IMR-90 (cell line): ENCODE measurements around the gene RIPPLY3. TPM values are rescaled to one million over a fixed set of nuclear protein-coding genes. Genes with fewer than 3 reads are reported as not detected.

Source experiments
- ATAC-seq: fragments of 200-7000 bp; cut with Tn5 transposase; 2 replicates; pipeline ENCODE4 v1.9.1; 2020; ENCODE audit warnings: low read depth, mild to moderate bottlenecking, moderate library complexity
- BruUV-seq: library from RNA; stranded (reverse); fragments of 400-500 nt; replicated peaks from 2 replicates; lab custom pipeline; 2021; lab: Mats Ljungman, UMichigan
- CTCF ChIA-PET: fragments of 300-600 bp; formaldehyde crosslinking; extraction: SDS; loops from one replicate; lab custom pipeline; 2021; ENCODE audit warnings: antibody characterized with exemption; lab: Yijun Ruan, JAX
- POLR2A ChIA-PET: fragments of 300-600 bp; sonication (Branson Sonifier 250); formaldehyde crosslinking; loops from one replicate; lab custom pipeline; 2022; ENCODE audit warnings: antibody characterized with exemption; ENCODE audit not compliant: unreplicated experiment; lab: Charles Lee
- DNase-seq: peaks from one replicate; pipeline ENCODE4 v3.0.0; 2013
- H2AFZ ChIP-seq: replicated peaks from 2 replicates; pipeline ENCODE3; 2013; ENCODE audit warnings: low read length, mild to moderate bottlenecking; ENCODE audit not compliant: poor library complexity
- H2AK5ac ChIP-seq: 2 replicates; pipeline ENCODE4 v1.6.1; 2013; ENCODE audit warnings: low read depth, low read length, inconsistent platforms
- H2AK9ac ChIP-seq: replicated peaks from 2 replicates; pipeline ENCODE3; 2013; ENCODE audit warnings: mild to moderate bottlenecking, low read depth, low read length, moderate library complexity; ENCODE audit not compliant: poor library complexity
- H2BK120ac ChIP-seq: 2 replicates; pipeline ENCODE4 v1.6.1; 2013; ENCODE audit warnings: low read depth, low read length, inconsistent platforms
- H2BK15ac ChIP-seq: 3 replicates; pipeline ENCODE4 v1.6.1; 2013; ENCODE audit warnings: low read depth, low read length, inconsistent platforms
- H2BK20ac ChIP-seq: 2 replicates; pipeline ENCODE4 v1.6.1; 2013; ENCODE audit warnings: low read depth, mild to moderate bottlenecking, inconsistent platforms, low read length, moderate library complexity
- H2BK5ac ChIP-seq: 2 replicates; pipeline ENCODE4 v1.6.1; 2013; ENCODE audit warnings: mild to moderate bottlenecking, low read depth, low read length, inconsistent platforms; ENCODE audit not compliant: poor library complexity, severe bottlenecking
- H3K14ac ChIP-seq: replicated peaks from 2 replicates; pipeline ENCODE4 v1.6.1; 2013; ENCODE audit warnings: low read depth, low read length, inconsistent platforms
- H3K18ac ChIP-seq: 2 replicates; pipeline ENCODE4 v1.6.1; 2013; ENCODE audit warnings: low read depth, low read length, control low read depth
- H3K23ac ChIP-seq: 2 replicates; pipeline ENCODE4 v1.6.1; 2013; ENCODE audit warnings: low read depth, low read length, inconsistent platforms
- H3K27ac ChIP-seq: 2 replicates; pipeline ENCODE4 v1.5.1; 2013; ENCODE audit warnings: mild to moderate bottlenecking, control low read depth, low read length; ENCODE audit not compliant: insufficient read depth
- H3K27me3 ChIP-seq: 2 replicates; pipeline ENCODE4 v1.6.1; 2013; ENCODE audit warnings: low read length; ENCODE audit not compliant: control insufficient read depth, insufficient read depth
- H3K36me3 ChIP-seq: 2 replicates; pipeline ENCODE4 v1.6.1; 2013; ENCODE audit warnings: low read length, mixed read lengths; ENCODE audit not compliant: control insufficient read depth, insufficient read depth
- H3K4ac ChIP-seq: 2 replicates; pipeline ENCODE4 v1.6.1; 2013; ENCODE audit warnings: low read depth, low read length, inconsistent platforms
- H3K4me1 ChIP-seq: 2 replicates; pipeline ENCODE4 v1.6.1; 2013; ENCODE audit warnings: low read length, mixed read lengths; ENCODE audit not compliant: control insufficient read depth, insufficient read depth
- H3K4me2 ChIP-seq: 2 replicates; pipeline ENCODE4 v1.6.1; 2013; ENCODE audit warnings: low read depth, mild to moderate bottlenecking, control low read depth, low read length, moderate library complexity
- H3K4me3 ChIP-seq: 2 replicates; pipeline ENCODE4 v1.5.1; 2013; ENCODE audit warnings: low read depth, mild to moderate bottlenecking, control low read depth, low read length, moderate library complexity; ENCODE audit not compliant: insufficient read depth
- H3K56ac ChIP-seq: 2 replicates; pipeline ENCODE4 v1.6.1; 2013; ENCODE audit warnings: low read length, inconsistent platforms; ENCODE audit not compliant: insufficient read depth; ENCODE audit errors: extremely low read depth
- H3K79me1 ChIP-seq, 2 experiments: 2 replicates each; pipeline ENCODE4 v1.6.1; 2013; ENCODE audit warnings: low read length in 2 of 2, inconsistent platforms in 1 of 2, low read depth in 1 of 2
- H3K9ac ChIP-seq: 2 replicates; pipeline ENCODE4 v1.6.1; 2013; ENCODE audit warnings: low read depth, low read length, control low read depth
- H3K9me1 ChIP-seq: 2 replicates; pipeline ENCODE4 v1.6.1; 2013; ENCODE audit warnings: low read length, inconsistent platforms; ENCODE audit not compliant: insufficient read depth
- H3K9me3 ChIP-seq: 2 replicates; pipeline ENCODE4 v1.6.1; 2013; ENCODE audit warnings: low read length; ENCODE audit not compliant: control insufficient read depth, insufficient read depth
- H4K20me1 ChIP-seq: 2 replicates; pipeline ENCODE4 v1.6.1; 2013; ENCODE audit warnings: low read length, inconsistent platforms; ENCODE audit not compliant: insufficient read depth
- H4K5ac ChIP-seq: 2 replicates; pipeline ENCODE4 v1.6.1; 2013; ENCODE audit warnings: mild to moderate bottlenecking, low read depth, low read length, control low read depth
- H4K8ac ChIP-seq, 2 experiments: 2 replicates each; pipeline ENCODE4 v1.6.1; 2013; ENCODE audit warnings: low read depth in 2 of 2, low read length in 2 of 2, control low read depth in 1 of 2, inconsistent platforms in 1 of 2
- H4K91ac ChIP-seq: 2 replicates; pipeline ENCODE4 v1.6.1; 2013; ENCODE audit warnings: low read depth, low read length, inconsistent platforms; ENCODE audit not compliant: insufficient read depth
- BHLHE40 ChIP-seq: fragments of 150-350 bp; IDR thresholded peaks from 2 replicates; pipeline ENCODE4 v1.6.1; 2016; ENCODE audit warnings: mild to moderate bottlenecking, low read depth, low read length
- FOS ChIP-seq: fragments of 150-350 bp; IDR thresholded peaks from 2 replicates; pipeline ENCODE4 v1.6.1; 2016; ENCODE audit warnings: low read depth, low read length
- WGBS, 2 experiments: methylation state at CpG; one replicate each; pipeline versions ENCODE4 v1.1.5 to v1.1.7; 2013; ENCODE audit warnings: missing lambda C conversion rate in 2 of 2; ENCODE audit not compliant: insufficient read length in 1 of 2; ENCODE audit errors: extremely low coverage in 2 of 2; 5-methylcytosine and 5-hydroxymethylcytosine counted together
- dilution Hi-C: fragments of 300-500 bp; cut with HindIII; formaldehyde crosslinking; loops from one replicate; pipeline ENCODE4 v1.14.3; 2018; ENCODE audit warnings: low sequenced_read_pairs; ENCODE audit not compliant: unreplicated experiment
- in situ Hi-C: fragments of 300-500 bp; cut with MboI; formaldehyde crosslinking; loops from 3 replicates; pipeline ENCODE4 v1.14.3; 2019; ENCODE audit warnings: low sequenced_read_pairs, inconsistent platforms, mixed read lengths
- intact Hi-C: fragments of 100-400 bp; cut with micrococcal nuclease; formaldehyde crosslinking; loops from 2 replicates; pipeline ENCODE4 v1.10.0; 2022
- polyA plus RNA-seq, 3 experiments: library from polyadenylated mRNA; depleted of rRNA; stranded (reverse); fragments of >200 nt; gene quantifications; 2 replicates each; pipeline ENCODE4 v1.2.3, GENCODE V29; 2012; ENCODE audit warnings: low replicate concordance in 1 of 3
- total RNA-seq: library from RNA; depleted of rRNA; stranded (reverse); fragments of >200 nt; gene quantifications from 2 replicates; pipeline ENCODE4 v1.2.3, GENCODE V29; 2012

RIPPLY3 gene
- total and polyA plus RNA-seq, 2 of the 4 experiments (the other 2 are of a cell fraction) = 0.10 TPM; not detected in 1

DNA sequence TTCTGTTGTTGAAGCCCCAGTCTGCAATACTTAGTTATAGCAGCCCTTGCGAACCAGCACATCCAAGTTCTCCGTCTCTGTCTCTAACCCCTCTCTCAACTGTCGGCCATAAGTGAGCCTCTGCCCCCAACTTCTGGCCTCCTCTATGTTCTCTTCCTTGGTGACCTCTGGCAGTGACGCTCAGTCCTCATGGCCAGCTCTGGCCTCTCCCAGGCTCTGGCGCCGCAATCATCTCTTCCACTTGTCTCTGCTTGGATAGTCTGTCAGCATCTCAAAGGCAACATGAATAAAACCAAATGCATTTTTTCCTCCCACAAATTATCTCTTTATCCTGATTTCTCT is 31.7 kb upstream of the RIPPLY3 start:
- dilution Hi-C loops (no loop called here), in situ Hi-C loops (no loop called here), intact Hi-C loops (no loop called here)
- peaks cover 5% of the 10 kb centered on the region for H3K4me1 ChIP-seq
- H4K5ac ChIP-seq = no peak overlapping the region
- no peak overlapping the region for H3K18ac ChIP-seq
- no peaks in the 10 kb centered on the region for H3K27me3 ChIP-seq
- no peak for ATAC-seq
- TF ChIP-seq FOS (no peak), BHLHE40 (no peak)
- 96% methylated on average over 4 of the region's 6 CpGs; no CpG with 5 or more reads in 1 of the 2 experiments for WGBS, 2 experiments
- no TSS peak for BruUV-seq
- H2AK5ac ChIP-seq = no peak overlapping the region
- H3K23ac ChIP-seq = no peak overlapping the region
- no peak overlapping the region for H3K56ac ChIP-seq
- no peak overlapping the region for H3K4me3 ChIP-seq
- H2BK20ac ChIP-seq = no peak overlapping the region
- no peak overlapping the region for H3K9ac ChIP-seq
- H3K36me3 ChIP-seq = no peaks in the 10 kb centered on the region; the same call in 1 of the 2 replicates
- H2BK120ac ChIP-seq = no peak overlapping the region
- no peak for DNase-seq
- H3K9me3 ChIP-seq = no peaks in the 10 kb centered on the region
- H3K27ac ChIP-seq = no peak overlapping the region
- no peak overlapping the region for H3K14ac ChIP-seq
- no peak overlapping the region for H4K8ac ChIP-seq
- ChIA-PET CTCF (no interaction called here), POLR2A (no interaction called here)
- no peak overlapping the region for H2AK9ac ChIP-seq
- no peak overlapping the region for H2AFZ ChIP-seq
- H2BK15ac ChIP-seq = no peak overlapping the region
- H3K4ac ChIP-seq = no peak overlapping the region
- H3K4me2 ChIP-seq = no peak overlapping the region
- H2BK5ac ChIP-seq = no peak overlapping the region
- no peak overlapping the region for H4K91ac ChIP-seq
- H3K9me1 ChIP-seq = peaks cover 7% of the 10 kb centered on the region; the same call in 1 of the 2 replicates
- peaks cover 0 to 6% of the 10 kb centered on the region in 2 experiments; a peak in 1 of 4 replicates for H3K79me1 ChIP-seq
- H4K20me1 ChIP-seq = no peaks in the 10 kb centered on the region
